ENCODE results near the gene ATG14. TPM values are rescaled to one million over a fixed set of nuclear protein-coding genes. Genes with fewer than 3 reads are reported as not detected.

Gene ATG14
- total and polyA plus RNA-seq, 2 of the 8 experiments (the other 6 are each of a cell fraction or from before 2014, with no cell fraction given) = 4.9 to 10.8 TPM

DNA sequence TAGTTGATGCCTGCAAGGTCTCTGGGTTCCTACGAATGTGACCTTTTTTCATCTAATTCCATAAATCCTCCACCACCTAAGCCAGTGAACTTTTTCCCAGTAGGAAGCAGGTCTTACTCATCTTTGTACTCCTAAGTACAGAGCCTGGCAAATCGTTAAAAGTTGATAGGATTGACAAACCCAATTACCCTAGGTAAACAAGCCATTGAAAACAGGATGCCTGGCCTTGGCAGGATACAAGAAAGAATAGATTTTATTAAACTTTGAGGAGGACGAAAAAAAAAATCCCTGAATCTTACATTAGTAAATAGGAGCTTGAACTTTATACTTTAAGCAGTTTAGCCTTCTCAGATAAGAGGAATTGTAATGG is 23.2 kb upstream of the ATG14 start:
- H4K8ac ChIP-seq (ENCODE audit: extremely low read depth, insufficient read depth, low read length) = no peak overlapping the region
- H2BK120ac ChIP-seq (replicated peaks; ENCODE audit: low read depth, low read length) = no peak overlapping the region
- H3K27ac ChIP-seq (ENCODE audit: low read depth, low read length) = no peak overlapping the region
- H4K5ac ChIP-seq (ENCODE audit: insufficient read length, low read depth, low read length) = no peak overlapping the region
- no peak overlapping the region for H2BK15ac ChIP-seq (ENCODE audit: low read length)
- H2BK20ac ChIP-seq (ENCODE audit: low read length) = no peak overlapping the region
- POLR2A ChIA-PET (ENCODE audit: partially characterized antibody) = no interaction called here
- H3K79me2 ChIP-seq (ENCODE audit: control insufficient read depth in 1 of 2, insufficient read depth in 2 of 2, low read length in 2 of 2) = no peaks in the 10 kb centered on the region
- FAIRE-seq (no peak), DNase-seq (ENCODE audit: low read depth in 1 of 2, low spot score in 2 of 2) (no peak)
- no peaks in the 10 kb centered on the region for H3K23me2 ChIP-seq (ENCODE audit: low read depth, low read length)
- H2BK5ac ChIP-seq (ENCODE audit: low read depth, low read length) = no peak overlapping the region
- no peak overlapping the region for H3K18ac ChIP-seq (ENCODE audit: extremely low read depth, low read length)
- H3K14ac ChIP-seq (ENCODE audit: insufficient read length) = no peak overlapping the region
- H3K4ac ChIP-seq (replicated peaks; ENCODE audit: insufficient read length, low read depth, low read length) = no peak overlapping the region
- no peaks in the 10 kb centered on the region for H3K27me3 ChIP-seq (replicated peaks in 1 of 4; ENCODE audit: control insufficient read depth in 3 of 4, extremely low read depth in 1 of 4, insufficient read depth in 3 of 4, low read length in 3 of 4)
- H3K4me3 ChIP-seq (ENCODE audit: extremely low read depth in 1 of 4, insufficient read depth in 2 of 4, low read depth in 3 of 4, low read length in 4 of 4) = no peak overlapping the region
- H4K20me1 ChIP-seq (replicated peaks in 1 of 2; ENCODE audit: control insufficient read depth in 1 of 2, insufficient read depth in 2 of 2, low read length in 2 of 2) = no peaks in the 10 kb centered on the region
- H3K36me3 ChIP-seq (ENCODE audit: control insufficient read depth in 2 of 4, insufficient read depth in 4 of 4, low read length in 3 of 4) = no peaks in the 10 kb centered on the region
- H2BK12ac ChIP-seq (ENCODE audit: low read depth, low read length) = no peak overlapping the region
- CTCF ChIA-PET (ENCODE audit: partially characterized antibody) = interaction anchor here (0.7 to 4.7 kb wide), 7 partner anchors 9 to 1340 kb away, joined by 3 to 49 read pairs (median 3); no protein-coding TSS in a partner anchor
- H3K56ac ChIP-seq (replicated peaks; ENCODE audit: insufficient read length, low read depth, low read length) = no peak overlapping the region
- no peak for TF ChIP-seq RFX5 (IDR thresholded peaks at IDR 0.05; ENCODE audit: borderline replicate concordance, low read depth, low read length)
- no peak for TF ChIP-seq TBP (IDR thresholded peaks at IDR 0.05; ENCODE audit: low read depth, low read length)
- no peak for TF ChIP-seq CHD1 (IDR thresholded peaks at IDR 0.05; ENCODE audit: low read depth, low read length)
- no peak for TF ChIP-seq TEAD4 (IDR thresholded peaks at IDR 0.05; ENCODE audit: low read depth, low read length)
- no peak for TF ChIP-seq KDM4A (IDR thresholded peaks at IDR 0.05; ENCODE audit: low read depth, low read length, severe bottlenecking)
- TF ChIP-seq SIN3A (conservative IDR thresholded peaks at IDR 0.05 in 1 of 2, IDR thresholded peaks at IDR 0.05 in 1 of 2; ENCODE audit: low read depth in 1 of 2, low read length in 2 of 2) = no peak
- no peak for TF ChIP-seq SAP30 (IDR thresholded peaks at IDR 0.05; ENCODE audit: insufficient read depth, insufficient replicate concordance, low read length)
- no peaks in the 10 kb centered on the region for H3K9me3 ChIP-seq (ENCODE audit: insufficient read depth in 2 of 2, low read depth in 1 of 2, low read length in 1 of 2)
- H3K4me2 ChIP-seq (ENCODE audit: insufficient read depth in 1 of 2, low read depth in 2 of 2, low read length in 2 of 2) = no peak overlapping the region
- H4K91ac ChIP-seq (replicated peaks; ENCODE audit: insufficient read length, low read length) = no peak overlapping the region
- H3K9ac ChIP-seq (replicated peaks in 1 of 4; ENCODE audit: extremely low read depth in 1 of 4, low read depth in 3 of 4, low read length in 3 of 4) = no peak overlapping the region
- WGBS, 2 experiments (ENCODE audit: extremely low coverage in 1 of 2, insufficient coverage in 1 of 2, insufficient read length in 1 of 2, insufficient replicate concordance in 2 of 2, low coverage in 1 of 2, low lambda C conversion rate in 2 of 2, missing lambda C conversion rate in 1 of 2) = 76% methylated on average over 3 of the region's 3 CpGs; no CpG with 5 or more reads in 1 of the 2 experiments
- no peak overlapping the region for H2AK5ac ChIP-seq (ENCODE audit: low read depth, low read length)
- H2AFZ ChIP-seq (ENCODE audit: low read length) = no peak overlapping the region
- no peaks in the 10 kb centered on the region; a peak in 2 of 7 replicates for H3K4me1 ChIP-seq (replicated peaks in 1 of 4; ENCODE audit: control insufficient read depth in 3 of 4, insufficient read depth in 4 of 4, low read length in 3 of 4)
- no peaks in the 10 kb centered on the region for H3K79me1 ChIP-seq (ENCODE audit: low read depth, low read length)
- H3K23ac ChIP-seq (ENCODE audit: insufficient read length) = no peak overlapping the region

Measured in H1 (cell line).